K562 (cell line): ENCODE measurements around the gene HAT1.
A peak's percentile ranks its signal among the peaks of the same experiment; 100 is the strongest.

Source experiments
- FOXP1 ChIP-seq: sonication (generic); formaldehyde crosslinking; IDR thresholded peaks from 2 replicates; pipeline ENCODE4 v1.8.0; 2022; ENCODE audit warnings: mild to moderate bottlenecking, missing genetic modification reagents
- MTA2 ChIP-seq: fragments of 450-650 bp; IDR thresholded peaks from 2 replicates; pipeline ENCODE4 v1.6.1; 2016; ENCODE audit warnings: low read depth
- NR3C1 ChIP-seq: sonication (generic); formaldehyde crosslinking; IDR thresholded peaks from 2 replicates; pipeline ENCODE4 v1.8.1; 2022; ENCODE audit warnings: missing genetic modification reagents
- ZNF316 ChIP-seq: fragments of 450-650 bp; IDR thresholded peaks from 2 replicates; pipeline ENCODE4 v1.6.1; 2016
- ZNF449 ChIP-seq: fragments of 250-450 bp; sonication (Bioruptor Pico); IDR thresholded peaks from 2 replicates; pipeline ENCODE4 v1.8.0; 2022; ENCODE audit warnings: moderate library complexity, mild to moderate bottlenecking, inconsistent platforms
- TF ChIP-seq, protein P1 (sequence below), 3 experiments: IDR thresholded peaks in 2 of 3; conservative IDR thresholded peaks in 1 of 3; 2 replicates each; pipeline ENCODE4 v1.5.1; 2011 to 2012; ENCODE audit warnings: low read length in 3 of 3, mild to moderate bottlenecking in 3 of 3, control low read depth in 2 of 3, improper control_type of control experiment in 1 of 3, inconsistent platforms in 1 of 3, low read depth in 1 of 3, mixed read lengths in 1 of 3, moderate library complexity in 1 of 3; ENCODE audit not compliant: insufficient read depth in 2 of 3
- TF ChIP-seq, protein P2 (sequence below): fragments of 450-650 bp; IDR thresholded peaks from 2 replicates; pipeline ENCODE4 v1.6.1; 2016; ENCODE audit warnings: mild to moderate bottlenecking, moderate library complexity
- TF ChIP-seq, protein P3 (sequence below), 2 experiments: IDR thresholded peaks; 2 replicates each; pipeline ENCODE4 v1.6.1; 2012; ENCODE audit warnings: improper control_type of control experiment in 2 of 2, low read depth in 2 of 2, low read length in 2 of 2, borderline replicate concordance in 1 of 2

DNA sequence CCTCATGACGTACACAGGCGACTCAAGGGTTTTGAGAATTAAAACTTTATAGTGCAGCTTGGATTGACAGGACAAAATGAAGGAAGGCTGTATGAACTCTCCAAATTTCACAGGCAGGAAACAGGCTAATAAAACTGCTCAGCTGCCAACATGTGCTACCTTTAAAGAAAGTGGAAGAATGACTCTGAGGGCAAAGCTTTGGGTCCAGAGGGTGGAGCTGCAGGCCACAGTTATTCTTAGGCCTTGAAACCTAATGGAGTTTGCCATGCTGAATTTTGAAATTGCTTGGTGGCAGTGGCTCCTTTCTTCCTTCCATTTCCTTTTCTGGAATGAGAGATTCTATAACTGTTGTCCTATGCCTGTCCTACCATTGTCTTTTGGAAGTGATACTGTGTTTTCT is 34.8 kb downstream of the HAT1 start:
- TF ChIP-seq, protein P1, sequence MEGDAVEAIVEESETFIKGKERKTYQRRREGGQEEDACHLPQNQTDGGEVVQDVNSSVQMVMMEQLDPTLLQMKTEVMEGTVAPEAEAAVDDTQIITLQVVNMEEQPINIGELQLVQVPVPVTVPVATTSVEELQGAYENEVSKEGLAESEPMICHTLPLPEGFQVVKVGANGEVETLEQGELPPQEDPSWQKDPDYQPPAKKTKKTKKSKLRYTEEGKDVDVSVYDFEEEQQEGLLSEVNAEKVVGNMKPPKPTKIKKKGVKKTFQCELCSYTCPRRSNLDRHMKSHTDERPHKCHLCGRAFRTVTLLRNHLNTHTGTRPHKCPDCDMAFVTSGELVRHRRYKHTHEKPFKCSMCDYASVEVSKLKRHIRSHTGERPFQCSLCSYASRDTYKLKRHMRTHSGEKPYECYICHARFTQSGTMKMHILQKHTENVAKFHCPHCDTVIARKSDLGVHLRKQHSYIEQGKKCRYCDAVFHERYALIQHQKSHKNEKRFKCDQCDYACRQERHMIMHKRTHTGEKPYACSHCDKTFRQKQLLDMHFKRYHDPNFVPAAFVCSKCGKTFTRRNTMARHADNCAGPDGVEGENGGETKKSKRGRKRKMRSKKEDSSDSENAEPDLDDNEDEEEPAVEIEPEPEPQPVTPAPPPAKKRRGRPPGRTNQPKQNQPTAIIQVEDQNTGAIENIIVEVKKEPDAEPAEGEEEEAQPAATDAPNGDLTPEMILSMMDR (IDR thresholded peaks at IDR 0.05 in 2 of 3, conservative IDR thresholded peaks at IDR 0.05 in 1 of 3; ENCODE audit: insufficient read depth in 2 of 3, low read depth in 1 of 3, low read length in 3 of 3): peak; percentile 18 to 50 (median 28); a peak in 3 of 6 replicates
- TF ChIP-seq ZNF449 (CRISPR knock-in tag) (no peak), NR3C1 (CRISPR knock-in tag) (no peak), ZNF316 (no peak), FOXP1 (CRISPR knock-in tag) (no peak), MTA2 (no peak)
- TF ChIP-seq, protein P2, sequence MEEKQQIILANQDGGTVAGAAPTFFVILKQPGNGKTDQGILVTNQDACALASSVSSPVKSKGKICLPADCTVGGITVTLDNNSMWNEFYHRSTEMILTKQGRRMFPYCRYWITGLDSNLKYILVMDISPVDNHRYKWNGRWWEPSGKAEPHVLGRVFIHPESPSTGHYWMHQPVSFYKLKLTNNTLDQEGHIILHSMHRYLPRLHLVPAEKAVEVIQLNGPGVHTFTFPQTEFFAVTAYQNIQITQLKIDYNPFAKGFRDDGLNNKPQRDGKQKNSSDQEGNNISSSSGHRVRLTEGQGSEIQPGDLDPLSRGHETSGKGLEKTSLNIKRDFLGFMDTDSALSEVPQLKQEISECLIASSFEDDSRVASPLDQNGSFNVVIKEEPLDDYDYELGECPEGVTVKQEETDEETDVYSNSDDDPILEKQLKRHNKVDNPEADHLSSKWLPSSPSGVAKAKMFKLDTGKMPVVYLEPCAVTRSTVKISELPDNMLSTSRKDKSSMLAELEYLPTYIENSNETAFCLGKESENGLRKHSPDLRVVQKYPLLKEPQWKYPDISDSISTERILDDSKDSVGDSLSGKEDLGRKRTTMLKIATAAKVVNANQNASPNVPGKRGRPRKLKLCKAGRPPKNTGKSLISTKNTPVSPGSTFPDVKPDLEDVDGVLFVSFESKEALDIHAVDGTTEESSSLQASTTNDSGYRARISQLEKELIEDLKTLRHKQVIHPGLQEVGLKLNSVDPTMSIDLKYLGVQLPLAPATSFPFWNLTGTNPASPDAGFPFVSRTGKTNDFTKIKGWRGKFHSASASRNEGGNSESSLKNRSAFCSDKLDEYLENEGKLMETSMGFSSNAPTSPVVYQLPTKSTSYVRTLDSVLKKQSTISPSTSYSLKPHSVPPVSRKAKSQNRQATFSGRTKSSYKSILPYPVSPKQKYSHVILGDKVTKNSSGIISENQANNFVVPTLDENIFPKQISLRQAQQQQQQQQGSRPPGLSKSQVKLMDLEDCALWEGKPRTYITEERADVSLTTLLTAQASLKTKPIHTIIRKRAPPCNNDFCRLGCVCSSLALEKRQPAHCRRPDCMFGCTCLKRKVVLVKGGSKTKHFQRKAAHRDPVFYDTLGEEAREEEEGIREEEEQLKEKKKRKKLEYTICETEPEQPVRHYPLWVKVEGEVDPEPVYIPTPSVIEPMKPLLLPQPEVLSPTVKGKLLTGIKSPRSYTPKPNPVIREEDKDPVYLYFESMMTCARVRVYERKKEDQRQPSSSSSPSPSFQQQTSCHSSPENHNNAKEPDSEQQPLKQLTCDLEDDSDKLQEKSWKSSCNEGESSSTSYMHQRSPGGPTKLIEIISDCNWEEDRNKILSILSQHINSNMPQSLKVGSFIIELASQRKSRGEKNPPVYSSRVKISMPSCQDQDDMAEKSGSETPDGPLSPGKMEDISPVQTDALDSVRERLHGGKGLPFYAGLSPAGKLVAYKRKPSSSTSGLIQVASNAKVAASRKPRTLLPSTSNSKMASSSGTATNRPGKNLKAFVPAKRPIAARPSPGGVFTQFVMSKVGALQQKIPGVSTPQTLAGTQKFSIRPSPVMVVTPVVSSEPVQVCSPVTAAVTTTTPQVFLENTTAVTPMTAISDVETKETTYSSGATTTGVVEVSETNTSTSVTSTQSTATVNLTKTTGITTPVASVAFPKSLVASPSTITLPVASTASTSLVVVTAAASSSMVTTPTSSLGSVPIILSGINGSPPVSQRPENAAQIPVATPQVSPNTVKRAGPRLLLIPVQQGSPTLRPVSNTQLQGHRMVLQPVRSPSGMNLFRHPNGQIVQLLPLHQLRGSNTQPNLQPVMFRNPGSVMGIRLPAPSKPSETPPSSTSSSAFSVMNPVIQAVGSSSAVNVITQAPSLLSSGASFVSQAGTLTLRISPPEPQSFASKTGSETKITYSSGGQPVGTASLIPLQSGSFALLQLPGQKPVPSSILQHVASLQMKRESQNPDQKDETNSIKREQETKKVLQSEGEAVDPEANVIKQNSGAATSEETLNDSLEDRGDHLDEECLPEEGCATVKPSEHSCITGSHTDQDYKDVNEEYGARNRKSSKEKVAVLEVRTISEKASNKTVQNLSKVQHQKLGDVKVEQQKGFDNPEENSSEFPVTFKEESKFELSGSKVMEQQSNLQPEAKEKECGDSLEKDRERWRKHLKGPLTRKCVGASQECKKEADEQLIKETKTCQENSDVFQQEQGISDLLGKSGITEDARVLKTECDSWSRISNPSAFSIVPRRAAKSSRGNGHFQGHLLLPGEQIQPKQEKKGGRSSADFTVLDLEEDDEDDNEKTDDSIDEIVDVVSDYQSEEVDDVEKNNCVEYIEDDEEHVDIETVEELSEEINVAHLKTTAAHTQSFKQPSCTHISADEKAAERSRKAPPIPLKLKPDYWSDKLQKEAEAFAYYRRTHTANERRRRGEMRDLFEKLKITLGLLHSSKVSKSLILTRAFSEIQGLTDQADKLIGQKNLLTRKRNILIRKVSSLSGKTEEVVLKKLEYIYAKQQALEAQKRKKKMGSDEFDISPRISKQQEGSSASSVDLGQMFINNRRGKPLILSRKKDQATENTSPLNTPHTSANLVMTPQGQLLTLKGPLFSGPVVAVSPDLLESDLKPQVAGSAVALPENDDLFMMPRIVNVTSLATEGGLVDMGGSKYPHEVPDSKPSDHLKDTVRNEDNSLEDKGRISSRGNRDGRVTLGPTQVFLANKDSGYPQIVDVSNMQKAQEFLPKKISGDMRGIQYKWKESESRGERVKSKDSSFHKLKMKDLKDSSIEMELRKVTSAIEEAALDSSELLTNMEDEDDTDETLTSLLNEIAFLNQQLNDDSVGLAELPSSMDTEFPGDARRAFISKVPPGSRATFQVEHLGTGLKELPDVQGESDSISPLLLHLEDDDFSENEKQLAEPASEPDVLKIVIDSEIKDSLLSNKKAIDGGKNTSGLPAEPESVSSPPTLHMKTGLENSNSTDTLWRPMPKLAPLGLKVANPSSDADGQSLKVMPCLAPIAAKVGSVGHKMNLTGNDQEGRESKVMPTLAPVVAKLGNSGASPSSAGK: no peak
- TF ChIP-seq, protein P3, sequence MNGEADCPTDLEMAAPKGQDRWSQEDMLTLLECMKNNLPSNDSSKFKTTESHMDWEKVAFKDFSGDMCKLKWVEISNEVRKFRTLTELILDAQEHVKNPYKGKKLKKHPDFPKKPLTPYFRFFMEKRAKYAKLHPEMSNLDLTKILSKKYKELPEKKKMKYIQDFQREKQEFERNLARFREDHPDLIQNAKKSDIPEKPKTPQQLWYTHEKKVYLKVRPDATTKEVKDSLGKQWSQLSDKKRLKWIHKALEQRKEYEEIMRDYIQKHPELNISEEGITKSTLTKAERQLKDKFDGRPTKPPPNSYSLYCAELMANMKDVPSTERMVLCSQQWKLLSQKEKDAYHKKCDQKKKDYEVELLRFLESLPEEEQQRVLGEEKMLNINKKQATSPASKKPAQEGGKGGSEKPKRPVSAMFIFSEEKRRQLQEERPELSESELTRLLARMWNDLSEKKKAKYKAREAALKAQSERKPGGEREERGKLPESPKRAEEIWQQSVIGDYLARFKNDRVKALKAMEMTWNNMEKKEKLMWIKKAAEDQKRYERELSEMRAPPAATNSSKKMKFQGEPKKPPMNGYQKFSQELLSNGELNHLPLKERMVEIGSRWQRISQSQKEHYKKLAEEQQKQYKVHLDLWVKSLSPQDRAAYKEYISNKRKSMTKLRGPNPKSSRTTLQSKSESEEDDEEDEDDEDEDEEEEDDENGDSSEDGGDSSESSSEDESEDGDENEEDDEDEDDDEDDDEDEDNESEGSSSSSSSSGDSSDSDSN (IDR thresholded peaks at IDR 0.05; ENCODE audit: borderline replicate concordance in 1 of 2, low read depth in 2 of 2, low read length in 2 of 2): no peak
